Stimulated activated CD8-positive, alpha-beta memory T cell treated with anti-CD3 and anti-CD28 coated beads, Interleukin-4, amount 100 ng/mL, for 48 hours (primary cell): ENCODE measurements around the gene MYOF.
"Not testable (repeated sequence)": the region's sequence is repeated elsewhere in the genome, so short reads cannot be mapped to it uniquely, and the experiment has no call there.

Experiments
- DNase-seq: peaks from one replicate; pipeline ENCODE4 v3.0.0-alpha.2; 2020

The MYOF gene

GRCh38 chr10:93336110-93336509, 146.0 kb downstream of the MYOF start:
- no peak for DNase-seq

DNA sequence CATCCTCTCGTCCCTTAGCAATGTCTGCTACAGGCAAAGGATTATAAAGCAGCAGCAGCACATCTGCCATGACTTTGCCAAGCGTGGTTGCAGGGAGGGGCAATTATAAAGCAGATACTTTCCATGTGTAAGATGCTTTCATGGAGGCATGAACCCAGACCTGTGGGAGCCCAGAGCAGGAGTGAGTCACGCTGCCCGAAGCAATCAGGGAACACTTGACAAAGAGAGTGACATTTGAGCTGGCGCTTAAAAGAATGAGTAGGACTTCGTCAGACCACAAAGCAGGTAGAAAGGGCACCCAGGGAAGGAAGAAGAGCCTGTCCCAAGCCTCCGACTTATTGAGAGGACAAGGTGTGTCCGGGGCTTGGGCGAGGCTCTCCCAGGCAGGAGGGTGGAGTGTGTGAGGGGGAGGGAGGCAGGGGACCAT, 147.2 kb downstream of the MYOF start:
- peak; percentile 30 for DNase-seq

GRCh38 chr10:93334181-93334580, 148.0 kb downstream of the MYOF start:
- no peak for DNase-seq

- DNase-seq: no peak
Observed at GRCh38 chr10:93333278-93333978, 148.7 kb downstream of the MYOF start.

DNA sequence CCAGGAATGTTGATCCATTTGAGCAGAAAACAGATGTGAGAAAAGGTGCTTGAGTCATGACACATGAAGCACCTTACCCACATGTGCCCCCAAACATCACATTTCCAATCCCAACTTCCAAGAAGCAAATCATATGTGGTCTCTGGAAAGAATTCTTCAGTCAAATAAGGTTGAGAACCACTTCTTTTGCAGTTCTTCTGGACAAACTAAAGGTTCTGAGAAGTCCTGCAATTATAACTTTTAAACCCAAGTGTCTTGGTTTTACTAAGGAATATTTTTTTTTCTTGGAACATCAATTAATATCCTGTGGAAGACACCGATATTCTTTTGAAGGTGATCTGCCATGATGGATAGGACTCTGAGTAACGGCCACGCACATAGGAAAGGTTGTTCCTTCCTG, 151.3 kb downstream of the MYOF start:
- DNase-seq: no peak

DNA sequence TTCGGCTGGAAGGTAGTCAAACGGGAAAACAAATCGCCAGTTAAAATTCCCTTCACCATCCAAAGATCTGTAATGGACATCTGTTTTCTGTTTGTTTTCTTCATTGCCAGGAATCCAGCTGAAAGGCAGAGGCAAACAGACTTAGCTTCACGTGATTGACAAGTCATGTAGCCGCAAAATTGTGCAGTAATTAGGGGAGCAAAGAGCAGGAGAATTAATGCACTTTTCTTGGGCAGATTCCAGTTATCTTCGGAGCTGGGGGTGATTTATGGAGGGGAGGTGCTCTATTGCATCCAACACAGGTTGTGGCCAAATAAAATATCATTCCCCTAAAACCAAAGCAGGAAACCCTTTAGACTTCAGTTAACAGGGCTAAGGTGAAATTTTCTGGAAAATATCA, 162.2 kb downstream of the MYOF start:
- no peak for DNase-seq

DNA sequence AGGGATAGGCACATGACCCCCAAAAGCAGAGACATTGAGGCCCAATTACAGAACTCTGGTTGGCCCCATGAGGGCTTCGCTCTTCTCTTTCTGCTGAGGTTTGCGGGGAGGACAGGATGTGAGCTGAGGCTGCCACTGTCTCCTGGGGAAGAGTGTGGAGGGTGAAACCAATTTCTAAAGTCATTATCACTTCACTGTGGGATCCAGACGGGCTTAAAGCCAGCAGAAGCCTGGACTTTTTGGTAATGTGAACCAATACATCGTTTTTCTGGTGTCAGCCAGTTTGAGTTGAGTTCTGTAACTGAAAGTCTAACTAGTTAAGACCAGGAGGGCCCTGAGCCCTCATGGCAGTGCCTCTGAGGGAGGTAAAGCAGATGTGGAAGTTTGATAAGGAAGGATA, 163.0 kb downstream of the MYOF start:
- DNase-seq: no peak

GRCh38 chr10:93315246-93315645, 166.9 kb downstream of the MYOF start:
- DNase-seq: no peak

- DNase-seq: not testable (repeated sequence)
Observed at GRCh38 chr10:93314656-93315055, 167.5 kb downstream of the MYOF start.

DNA sequence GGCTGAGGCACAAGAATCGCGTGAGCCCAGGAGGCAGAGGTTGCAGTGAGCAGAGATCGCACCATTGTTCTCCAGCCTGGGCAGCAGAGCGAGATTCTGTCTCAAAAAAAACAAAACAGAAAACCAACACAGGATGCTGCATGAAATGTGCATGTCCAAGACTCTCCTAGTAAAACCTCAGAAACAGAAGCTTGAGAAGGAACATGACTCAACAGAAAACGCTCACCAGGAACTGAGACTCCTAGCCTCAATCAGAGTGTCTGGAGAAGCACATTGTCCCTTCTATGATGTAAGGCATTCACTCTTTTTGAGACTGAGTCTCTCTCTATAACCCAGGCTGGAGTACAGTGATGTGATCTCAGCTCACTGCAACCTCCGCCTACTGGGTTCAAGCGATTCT, 168.3 kb downstream of the MYOF start:
- DNase-seq: no peak

DNA sequence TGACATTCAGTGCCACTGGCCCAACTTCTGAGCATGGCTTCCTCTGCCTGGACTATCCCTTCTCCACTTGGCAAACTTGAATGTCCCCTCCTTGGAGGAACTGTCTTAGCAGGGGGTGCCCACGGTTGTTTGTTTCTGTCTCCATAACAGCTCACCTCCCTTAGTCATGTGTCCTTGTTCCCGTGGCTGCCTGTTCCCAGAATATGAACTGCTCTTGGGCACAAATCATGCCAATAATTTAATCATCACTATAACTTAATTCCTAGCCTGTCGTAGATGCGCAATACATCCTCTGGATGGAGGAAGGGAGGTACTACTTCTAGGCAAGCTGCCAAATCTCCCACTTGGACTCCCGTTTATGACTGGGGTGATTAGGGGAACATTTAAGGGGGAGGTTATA, 173.1 kb downstream of the MYOF start:
- no peak for DNase-seq

- no peak for DNase-seq
Observed at GRCh38 chr10:93305122-93305521, 177.0 kb downstream of the MYOF start.

DNA sequence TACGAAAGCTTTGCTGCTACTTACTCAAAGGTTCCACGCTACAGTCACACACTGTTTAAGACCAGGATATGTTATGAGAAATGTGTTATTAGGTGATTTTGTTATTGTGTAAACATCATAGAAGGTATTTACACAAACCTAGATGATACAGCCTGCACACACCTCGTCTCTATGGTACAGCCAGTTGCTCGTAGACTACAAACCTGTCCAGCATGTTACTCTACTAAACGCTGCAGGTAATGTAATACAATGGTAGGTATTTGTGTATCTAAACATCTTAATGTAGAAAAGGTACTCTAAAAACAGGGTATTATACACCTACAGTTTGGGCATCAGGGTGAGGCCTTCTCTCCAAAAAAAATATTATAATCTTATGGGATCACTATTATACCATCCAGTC, 181.2 kb downstream of the MYOF start:
- no peak for DNase-seq

GRCh38 chr10:93300288-93300917, 181.7 kb downstream of the MYOF start:
- DNase-seq: no peak

DNA sequence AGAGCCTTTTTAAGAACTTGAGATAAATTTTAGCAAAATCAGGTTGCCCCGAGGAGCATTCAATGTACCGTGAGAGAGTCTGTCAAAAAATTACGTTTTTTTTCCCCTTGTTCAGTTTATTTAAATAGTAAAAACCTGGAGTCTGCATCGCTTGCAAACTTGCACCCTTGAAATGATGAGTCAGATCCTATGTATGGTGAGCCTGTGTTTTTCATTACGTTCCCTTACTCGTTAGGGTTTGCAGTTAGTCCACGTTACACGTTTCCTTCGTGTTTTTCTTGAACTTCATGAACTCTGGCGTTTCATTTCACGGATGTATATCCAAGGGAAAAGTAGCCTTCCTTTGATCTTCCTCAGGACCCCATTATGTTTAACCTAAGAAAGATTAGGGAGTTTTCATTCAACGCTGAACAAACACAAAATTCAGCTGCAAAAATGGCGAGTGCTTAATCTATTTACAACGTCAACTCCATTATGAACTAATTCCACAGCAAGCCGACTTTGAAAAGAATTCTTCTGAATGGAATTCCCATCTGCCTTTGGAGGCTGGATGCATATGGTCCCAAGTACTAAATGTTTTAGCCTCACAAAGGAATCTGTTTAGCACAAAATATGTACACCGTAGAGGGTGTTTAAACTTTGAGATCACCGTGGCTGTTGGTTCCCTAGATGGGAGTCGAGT, 182.4 kb downstream of the MYOF start:
- no peak for DNase-seq

DNA sequence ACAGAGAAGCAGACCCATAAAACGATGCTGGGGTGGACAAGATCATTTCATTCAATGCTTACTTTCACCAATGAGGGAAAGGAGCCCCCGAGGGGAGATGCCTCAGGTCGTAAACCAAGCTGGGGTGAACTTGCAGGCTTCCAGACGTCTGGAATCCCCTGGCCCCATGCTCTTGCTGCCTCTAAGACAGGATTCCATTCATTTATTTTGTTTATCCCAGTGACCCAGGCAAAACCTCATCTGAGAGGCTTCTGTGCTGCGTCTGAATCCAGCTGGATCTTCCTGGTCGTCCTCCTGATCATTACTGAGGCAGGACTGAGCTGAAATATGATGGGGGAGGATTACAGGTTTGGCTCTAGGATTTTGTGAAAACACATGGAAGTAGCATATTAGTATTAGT, 182.9 kb downstream of the MYOF start:
- DNase-seq: no peak

- no peak for DNase-seq
Observed at GRCh38 chr10:93296151-93296550, 186.0 kb downstream of the MYOF start.

DNA sequence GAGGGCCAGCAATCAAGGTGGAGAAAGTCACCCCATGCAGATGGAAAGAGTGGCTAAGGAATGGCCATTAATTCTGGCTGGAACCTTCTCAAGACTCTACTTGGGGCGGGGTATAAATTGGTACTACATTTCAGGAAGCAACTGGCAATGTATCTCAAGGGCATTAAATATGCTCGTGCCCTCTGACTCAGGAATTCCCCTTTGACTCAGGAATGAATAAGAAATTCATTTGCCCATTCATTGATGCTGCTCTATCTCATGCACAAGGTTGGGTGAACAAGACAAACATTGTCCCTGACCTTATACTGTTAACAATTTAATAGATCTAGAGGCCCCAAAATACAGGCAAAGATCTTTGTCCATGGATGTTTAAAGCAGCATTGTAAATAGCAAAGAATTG, 188.1 kb downstream of the MYOF start:
- no peak for DNase-seq

GRCh38 chr10:93290661-93291354, 191.3 kb downstream of the MYOF start:
- DNase-seq: no peak

DNA sequence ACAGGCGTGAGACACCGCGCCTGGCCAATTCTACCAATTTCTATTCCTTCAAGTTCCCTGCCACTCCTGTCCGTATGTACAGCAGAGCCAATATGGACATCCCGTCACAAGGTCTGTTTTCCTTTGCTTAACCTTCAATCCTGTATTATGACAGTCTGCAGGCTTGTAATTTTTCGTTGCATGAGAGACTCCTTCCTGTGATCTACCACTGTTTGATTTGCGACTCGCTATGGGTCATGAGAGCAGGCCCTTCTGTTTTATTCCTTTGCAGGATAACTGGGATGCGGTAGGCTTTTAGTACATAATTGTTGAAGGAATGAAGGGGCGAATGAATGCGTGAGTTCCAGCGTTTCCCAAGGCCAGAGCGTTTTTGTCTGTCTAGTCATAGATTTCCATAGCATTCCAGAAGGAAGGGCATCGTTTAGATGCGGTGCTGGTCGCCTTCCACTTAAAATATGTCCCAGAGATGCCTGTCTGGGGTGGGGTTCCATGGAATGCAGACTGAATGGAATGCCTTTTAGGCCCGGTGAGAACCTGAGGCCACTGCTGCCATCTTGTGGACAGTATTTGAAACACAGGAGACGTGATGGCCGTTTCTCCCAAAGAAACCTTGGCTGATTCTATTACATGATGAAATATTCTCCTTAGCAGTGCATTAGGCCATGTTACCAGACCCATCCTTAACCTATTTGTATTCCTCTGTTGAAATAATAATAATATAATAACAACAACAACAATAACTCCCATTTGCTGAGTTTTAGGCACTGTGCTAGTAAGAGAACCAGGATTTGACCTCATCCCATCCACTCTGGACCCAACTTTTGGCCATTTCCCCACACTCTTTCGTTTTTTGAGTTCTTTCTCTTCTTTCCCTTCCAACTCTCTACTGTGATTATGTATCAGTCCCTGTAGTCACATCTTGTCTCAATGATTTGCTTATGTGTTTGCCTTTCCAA, 193.2 kb downstream of the MYOF start:
- peak; percentile 72 for DNase-seq

- DNase-seq: no peak
Observed at GRCh38 chr10:93287775-93288174, 194.4 kb downstream of the MYOF start.

DNA sequence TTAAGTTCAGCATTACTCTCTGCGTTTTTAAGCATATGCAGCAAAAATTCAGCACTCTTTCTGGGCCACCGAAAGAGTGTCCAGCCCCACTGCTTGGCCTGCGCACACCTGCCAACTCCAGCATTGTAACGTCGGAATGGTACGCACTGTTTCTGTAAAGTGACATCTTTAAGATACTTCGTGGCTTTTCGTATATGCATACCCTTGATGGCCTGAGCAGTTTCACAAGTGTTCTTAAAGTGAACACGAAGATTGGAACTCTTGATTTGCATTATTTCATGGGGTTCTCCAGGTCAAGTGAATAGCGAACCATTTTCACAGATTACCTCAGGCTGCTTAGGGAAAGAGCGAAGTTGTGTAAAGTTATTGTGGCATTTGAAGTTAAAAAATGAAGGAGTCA, 197.9 kb downstream of the MYOF start:
- DNase-seq: not testable (repeated sequence)

GRCh38 chr10:93281367-93281720, 200.8 kb downstream of the MYOF start:
- no peak for DNase-seq
